HL-60 (cell line): ENCODE data around the gene PRCD.

Source experiments
- DNase-seq, 2 experiments: peaks; one replicate each; pipeline ENCODE4 v3.0.0-alpha.2; 2010 to 2020; ENCODE audit warnings: low read depth in 1 of 2, low spot score in 1 of 2
- H3K27ac ChIP-seq: fragments of 250-450 bp; sonication (Bioruptor Pico); replicated peaks from 2 replicates; pipeline ENCODE4 v1.5.1; 2020; ENCODE audit warnings: mild to moderate bottlenecking, moderate library complexity
- H3K27me3 ChIP-seq: fragments of 250-450 bp; sonication (Bioruptor Pico); 2 replicates; pipeline ENCODE4 v1.5.1; 2021; ENCODE audit warnings: mild to moderate bottlenecking, moderate library complexity; ENCODE audit not compliant: insufficient read depth, poor library complexity, severe bottlenecking
- H3K4me3 ChIP-seq: replicated peaks from 2 replicates; pipeline ENCODE4 v1.5.1; 2011; ENCODE audit warnings: mild to moderate bottlenecking, control low read depth, low read length; ENCODE audit not compliant: insufficient read depth
- CTCF ChIP-seq: IDR thresholded peaks from one replicate; pipeline ENCODE4 v1.5.1; 2011; ENCODE audit warnings: low read length, control low read depth, inconsistent platforms; ENCODE audit not compliant: insufficient read depth
- GABPA ChIP-seq: IDR thresholded peaks from 2 replicates; pipeline ENCODE4 v1.6.1; 2012; ENCODE audit warnings: low read depth
- POLR2AphosphoS5 ChIP-seq: IDR thresholded peaks from 2 replicates; pipeline ENCODE4 v1.6.1; 2012; ENCODE audit warnings: low read depth
- REST ChIP-seq: IDR thresholded peaks from 2 replicates; pipeline ENCODE4 v1.6.1; 2012; ENCODE audit warnings: low read depth; ENCODE audit not compliant: insufficient replicate concordance
- SPI1 ChIP-seq: IDR thresholded peaks from 2 replicates; pipeline ENCODE4 v1.6.1; 2012; ENCODE audit warnings: low read depth, mild to moderate bottlenecking, borderline replicate concordance

PRCD gene

GRCh38 chr17:76537288-76537577 lies 2.6 kb upstream of the PRCD start:
- DNase-seq, result no peak
- TF ChIP-seq GABPA, result no peak
- TF ChIP-seq REST, result no peak
- TF ChIP-seq POLR2AphosphoS5, result no peak
- no peak for TF ChIP-seq SPI1
- TF ChIP-seq CTCF, result no peak
- no peak overlapping the region for H3K4me3 ChIP-seq
- peaks cover 16% of the 10 kb centered on the region for H3K27me3 ChIP-seq
- no peak overlapping the region for H3K27ac ChIP-seq

GRCh38 chr17:76537578-76538280 lies 2.1 kb upstream of the PRCD start, which contains the start of gene CYGB:
TSS of gene CYGB (minus strand) at chr17:76537709. CDS start at chr17:76537542, 167 bp downstream.
- DNase-seq, result no peak
- no peak within 1 kb of the TSS for H3K4me3 ChIP-seq
- TF ChIP-seq CTCF, result no peak
- TF ChIP-seq POLR2AphosphoS5, result no peak
- TF ChIP-seq GABPA, result no peak
- no peak for TF ChIP-seq SPI1
- TF ChIP-seq REST, result no peak
- no peak within 1 kb of the TSS for H3K27ac ChIP-seq
- H3K27me3 ChIP-seq, result peaks cover 16% of the 10 kb centered on the region

GRCh38 chr17:76538281-76538931 lies 1.4 kb upstream of the PRCD start:
- no peak overlapping the region for H3K4me3 ChIP-seq

More at GRCh38 chr17:76538281-76538931, 1.4 kb upstream of the PRCD start:
- H3K27me3 ChIP-seq, result peaks cover 19% of the 10 kb centered on the region
- no peak overlapping the region for H3K27ac ChIP-seq
- no peak for DNase-seq
- no peak for TF ChIP-seq REST
- TF ChIP-seq SPI1, result no peak
- TF ChIP-seq CTCF, result no peak
- no peak for TF ChIP-seq GABPA
- no peak for TF ChIP-seq POLR2AphosphoS5
